GM12874 (cell line): ENCODE data around the gene HOXD9.

ENCODE experiments used
- CTCF ChIP-seq: IDR thresholded peaks from 2 replicates; pipeline ENCODE4 v1.5.1; 2011; ENCODE audit warnings: low read depth, mild to moderate bottlenecking, control low read depth, low read length, moderate library complexity; ENCODE audit not compliant: insufficient read depth

HOXD9 gene

GRCh38 chr2:176096986-176097819 is 25.3 kb upstream of the HOXD9 start:
- peak; percentile 92 for TF ChIP-seq CTCF

DNA sequence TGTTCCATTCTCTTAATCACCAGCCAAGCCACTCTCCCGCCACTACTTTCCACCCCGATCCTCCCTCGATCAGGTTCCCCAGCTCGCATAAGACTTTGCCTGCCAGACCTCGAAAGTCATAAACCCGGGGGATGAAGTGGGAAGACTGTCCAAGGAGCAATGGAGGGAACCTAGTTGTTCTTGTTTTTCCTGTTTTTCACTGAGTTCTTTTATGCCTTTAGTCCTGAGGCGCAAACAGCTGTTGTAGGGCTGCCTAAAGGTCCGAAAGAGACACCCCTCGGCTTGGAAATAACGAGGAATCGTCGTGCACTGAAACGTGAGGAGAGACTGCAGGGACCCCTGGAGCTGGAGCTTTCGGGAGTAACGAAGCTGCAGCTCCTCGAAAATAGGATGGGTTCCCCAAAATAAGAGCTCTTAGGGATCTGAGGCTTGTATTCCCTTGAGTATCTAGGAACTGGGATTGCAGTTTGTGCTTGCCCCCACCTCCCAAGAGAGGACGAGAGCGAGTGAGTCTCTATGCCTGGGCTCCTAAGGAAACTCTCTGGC is 24.6 kb upstream of the HOXD9 start:
- no peak for TF ChIP-seq CTCF

DNA sequence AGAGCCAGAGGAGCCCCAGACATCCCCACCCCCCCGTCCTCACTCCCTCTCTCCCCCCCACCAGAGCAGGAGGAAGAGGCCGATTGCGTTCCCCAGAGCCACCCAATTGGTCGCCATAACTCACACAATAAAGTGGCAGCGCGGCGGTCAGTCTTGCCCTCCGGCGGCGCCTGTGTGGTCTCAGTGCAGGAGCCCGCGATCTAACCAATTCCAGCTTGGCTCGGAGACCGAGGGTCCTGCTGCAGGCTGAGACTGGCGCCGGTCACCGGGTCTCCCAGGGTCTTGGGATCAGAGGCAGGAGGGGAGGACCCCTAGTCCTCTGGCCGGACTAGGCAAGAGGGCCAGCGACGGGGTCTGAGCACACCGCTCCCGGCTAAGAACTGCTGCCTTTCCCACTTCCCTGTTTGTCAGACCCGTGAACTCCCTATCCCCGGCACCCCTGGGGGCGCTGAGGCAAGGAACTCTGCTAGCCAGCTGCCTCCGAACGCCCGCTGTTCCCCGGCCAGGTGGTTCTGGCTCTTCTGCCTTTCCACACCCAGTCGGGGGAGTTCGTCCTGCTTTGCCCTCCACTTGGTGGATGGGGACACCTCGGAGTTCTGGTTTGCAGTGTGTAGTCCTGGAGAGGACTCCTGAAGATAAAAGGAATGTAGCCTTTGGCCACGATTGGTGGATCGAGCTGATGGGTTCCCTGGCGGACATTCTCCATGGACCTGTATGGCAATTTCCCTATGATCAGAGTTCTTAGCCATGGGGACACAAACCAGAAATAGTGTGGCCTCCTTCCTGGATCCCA is 24.0 kb upstream of the HOXD9 start:
- TF ChIP-seq CTCF, result no peak

GRCh38 chr2:176099159-176099727 is 23.3 kb upstream of the HOXD9 start:
- no peak for TF ChIP-seq CTCF

GRCh38 chr2:176099728-176100546 is 22.6 kb upstream of the HOXD9 start, which contains the start of gene HOXD12:
HOXD12 (plus strand) TSS chr2:176099795; CDS start chr2:176099802, 7 bp downstream.
- no peak for TF ChIP-seq CTCF

GRCh38 chr2:176100547-176101140 is 21.9 kb upstream of the HOXD9 start:
- no peak for TF ChIP-seq CTCF
